LHCN-M2 (cell line): ENCODE results near the gene PLCB2. TPM values are rescaled to one million over a fixed set of nuclear protein-coding genes. Genes with fewer than 3 reads are reported as not detected.

Source experiments
- DNase-seq: peaks from one replicate; pipeline ENCODE4 v3.0.0-alpha.2; 2012; ENCODE audit warnings: low read depth
- total RNA-seq: library from RNA; depleted of rRNA; stranded (reverse); fragments of >200 nt; gene quantifications from 2 replicates; pipeline ENCODE4 v1.2.3, GENCODE V29; 2014

PLCB2 gene
- total RNA-seq, 1 experiment from 2014 or later, result 0.75 TPM

DNA sequence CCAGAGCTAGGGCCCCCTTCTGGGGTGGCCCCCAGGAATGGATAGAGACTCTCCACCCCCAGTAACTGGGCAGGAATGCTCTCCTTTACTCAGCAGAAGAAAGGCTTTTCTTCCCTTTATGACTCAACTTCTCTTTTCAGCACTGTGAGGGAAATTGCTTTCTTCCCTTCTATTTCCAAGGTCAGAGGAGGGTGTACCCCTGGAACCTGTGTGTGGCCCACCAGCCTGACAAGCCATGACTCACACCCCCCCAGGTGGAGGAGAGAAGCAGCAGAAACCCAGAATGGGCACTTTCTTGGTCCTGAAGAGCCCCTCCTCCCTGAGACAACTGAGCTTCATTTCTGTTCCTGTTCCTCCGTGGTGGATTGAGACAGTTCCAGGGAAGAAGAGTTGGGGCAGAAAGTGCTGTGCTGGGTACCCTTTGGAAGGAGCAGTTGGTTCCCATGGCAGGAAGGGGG, 22.2 kb downstream of the PLCB2 start:
- DNase-seq, result no peak

DNA sequence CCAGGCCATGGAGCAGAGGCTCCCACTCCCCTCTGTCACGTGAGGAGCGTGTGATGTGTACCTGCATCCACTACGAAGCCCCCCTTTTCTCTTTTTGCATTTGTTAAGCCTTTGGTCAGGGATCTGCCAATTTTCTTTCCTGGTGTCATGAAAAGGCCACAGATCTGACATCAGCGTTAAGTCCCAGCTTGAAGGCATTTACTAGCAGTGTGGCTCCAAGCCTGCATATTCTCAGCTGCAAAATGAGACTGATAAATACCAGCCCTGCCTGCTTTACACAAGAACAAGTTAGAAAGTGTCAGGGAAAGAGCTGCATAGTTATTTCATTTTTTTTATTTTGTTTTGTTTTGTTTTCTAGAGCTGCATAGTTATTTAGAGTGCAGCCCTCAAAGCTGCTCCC, 22.6 kb downstream of the PLCB2 start:
- DNase-seq, result no peak

DNA sequence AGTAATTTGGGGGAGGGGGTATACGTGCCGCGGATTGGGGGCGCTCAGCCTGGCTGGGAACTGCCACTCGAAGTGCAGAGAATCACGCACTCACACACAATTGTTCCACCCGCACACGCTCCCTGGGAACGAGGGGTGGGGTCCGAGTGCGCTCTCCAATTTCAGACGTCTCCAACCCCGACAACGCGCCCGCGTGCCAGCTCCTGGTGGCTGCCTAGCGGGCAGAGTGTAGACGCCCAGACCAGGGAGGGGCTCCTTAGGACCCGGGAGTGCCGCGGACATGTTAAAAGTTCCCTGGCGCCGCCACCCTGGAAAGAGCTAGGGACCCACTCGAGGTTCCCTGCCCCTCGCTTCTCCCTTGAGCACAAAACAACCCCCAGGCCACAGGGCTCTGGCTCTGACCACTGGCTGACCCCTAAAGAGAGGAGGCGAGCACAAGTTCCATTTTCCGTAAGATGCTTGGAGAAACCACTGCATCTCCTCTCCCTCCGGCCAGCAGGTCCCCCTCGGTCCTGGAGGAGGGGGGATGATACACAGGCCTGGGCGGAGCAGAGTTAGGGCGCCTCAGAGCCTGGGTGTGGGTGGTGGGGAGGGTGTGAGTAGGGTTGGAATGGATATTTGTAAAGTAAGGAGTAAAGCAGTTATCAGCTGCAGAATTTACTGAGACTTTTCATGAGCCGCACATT, 24.0 kb downstream of the PLCB2 start:
- DNase-seq, result no peak

DNA sequence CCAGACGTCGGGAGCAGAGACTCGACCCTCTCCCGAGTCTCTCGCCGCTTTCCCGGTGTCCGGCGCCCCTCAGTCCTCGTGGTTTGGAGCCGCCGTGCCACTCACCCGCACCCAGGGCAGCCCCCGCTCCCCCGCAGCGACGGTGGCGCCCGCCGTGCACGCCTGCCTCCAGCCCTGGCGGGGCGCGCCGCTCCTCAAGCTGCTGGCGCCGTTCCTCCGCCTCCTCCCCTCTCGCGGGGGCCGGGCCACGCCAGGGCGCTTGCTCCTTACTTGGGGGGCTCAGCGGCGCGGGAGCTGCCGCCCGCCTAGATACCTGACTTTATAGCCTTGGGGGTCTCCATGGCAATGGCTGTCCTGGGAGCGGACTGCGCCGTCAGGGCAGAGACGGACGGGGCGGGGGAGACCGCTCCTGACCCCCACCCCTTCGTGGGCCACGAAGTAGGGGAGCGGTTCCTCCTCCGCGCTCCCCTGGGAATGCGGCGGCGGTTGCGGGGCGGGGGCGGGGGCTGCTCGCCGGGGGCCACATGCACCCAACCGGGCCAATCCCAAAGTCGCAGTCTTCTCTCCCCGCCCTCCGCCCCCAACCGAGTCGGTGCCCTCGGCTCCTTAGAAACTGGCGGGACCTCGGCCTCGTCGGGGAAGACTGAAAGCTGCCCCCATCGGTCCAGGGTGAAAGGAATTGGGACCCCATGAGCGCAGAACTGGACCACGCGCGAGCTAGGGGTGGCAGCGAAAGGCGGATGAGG, 24.7 kb downstream of the PLCB2 start, which contains the start of gene ANKRD63:
ANKRD63 (minus strand) TSS at position 196 of the 746 bp plus-strand sequence. CDS start 478 bp downstream, outside the sequence.
- DNase-seq, result no peak

DNA sequence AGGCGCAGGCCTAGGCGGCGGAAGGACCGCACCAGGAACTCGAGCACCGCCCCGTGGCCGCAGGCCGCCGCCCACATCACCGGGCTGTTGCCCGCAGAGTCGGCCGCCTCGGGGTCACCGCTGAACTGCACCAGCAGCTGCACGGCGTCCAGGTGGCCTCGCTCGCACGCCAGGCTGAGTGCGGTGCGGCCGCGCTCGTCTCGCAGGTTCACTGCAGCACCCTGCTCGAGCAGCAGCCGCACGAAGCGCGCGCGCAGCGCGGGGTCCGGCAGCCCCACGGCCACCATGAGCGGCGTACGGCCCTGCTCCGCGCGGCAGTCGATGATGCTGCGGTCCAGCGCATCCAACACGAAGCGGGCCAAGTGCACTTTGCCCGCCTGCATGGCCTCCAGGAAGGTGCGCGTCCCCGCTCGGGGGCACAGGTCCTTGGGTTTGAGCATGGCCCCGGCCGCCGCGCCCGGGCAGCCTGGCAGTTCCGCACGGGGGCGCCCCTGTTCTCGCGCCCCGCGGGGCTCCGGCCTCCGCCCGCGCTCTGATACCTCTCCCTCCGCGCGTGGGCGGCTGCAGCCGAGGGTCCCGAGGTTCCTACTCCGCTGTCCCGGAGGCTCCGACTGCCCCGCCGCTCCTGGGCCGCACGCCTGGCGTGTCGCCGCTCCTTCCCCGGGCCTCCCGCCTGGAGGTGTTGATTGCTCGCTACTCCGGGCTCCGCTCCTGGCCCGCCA, 25.4 kb downstream of the PLCB2 start:
- no peak for DNase-seq

DNA sequence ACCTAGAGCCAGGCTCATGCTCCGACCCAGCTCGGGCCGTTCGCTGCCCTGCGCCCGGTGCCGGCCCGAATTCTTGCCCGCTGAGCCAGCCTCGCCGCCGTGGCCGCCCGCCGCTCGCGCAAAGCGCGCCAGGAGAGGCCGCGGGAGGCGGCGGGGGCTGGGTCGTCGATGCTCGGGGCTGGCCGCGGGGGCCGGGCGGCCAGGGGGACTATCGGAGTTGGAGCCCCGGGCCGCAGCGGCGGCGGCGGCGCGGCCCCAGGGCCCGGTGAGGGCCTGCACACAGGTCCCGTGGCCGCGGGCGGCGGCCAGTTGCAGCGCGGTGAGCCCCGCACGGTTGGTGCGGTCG, 26.0 kb downstream of the PLCB2 start:
- no peak for DNase-seq

DNA sequence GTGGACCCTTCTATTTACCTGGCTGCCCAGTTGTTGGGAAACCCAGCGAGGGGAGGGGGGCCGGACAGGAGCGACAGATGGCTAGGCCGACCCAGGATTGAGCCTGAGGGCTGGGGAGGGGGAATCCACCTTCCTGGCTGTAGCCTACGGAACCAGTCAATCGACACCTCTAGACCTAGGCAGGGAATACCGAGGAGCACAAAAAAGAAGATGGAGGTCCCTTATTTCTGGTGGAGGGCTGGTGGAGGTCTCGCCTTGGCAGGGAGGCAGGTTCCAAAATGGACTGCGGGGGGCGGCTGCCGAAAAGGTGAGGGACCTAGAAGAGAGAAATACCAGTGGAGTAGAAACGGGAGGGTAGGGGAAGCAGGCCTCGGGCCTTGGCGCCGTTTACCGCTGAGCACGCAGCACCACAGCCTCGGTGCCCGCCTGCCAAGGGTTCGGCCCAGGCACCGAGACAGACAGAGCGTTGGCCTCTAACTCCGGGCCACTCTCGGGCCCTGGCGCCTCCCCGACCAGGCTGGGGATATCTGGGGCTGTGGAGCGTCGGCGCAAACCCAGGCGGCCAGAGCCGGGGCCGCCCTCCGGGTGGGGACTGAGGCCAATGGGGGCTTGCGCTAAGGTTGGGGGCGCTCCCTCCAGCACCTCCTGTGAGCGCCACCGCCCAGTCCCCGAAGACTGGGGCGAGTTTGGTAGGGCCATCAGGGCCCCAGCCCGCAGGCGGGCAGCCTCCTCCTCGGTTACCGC, 26.5 kb downstream of the PLCB2 start:
- DNase-seq, result no peak

DNA sequence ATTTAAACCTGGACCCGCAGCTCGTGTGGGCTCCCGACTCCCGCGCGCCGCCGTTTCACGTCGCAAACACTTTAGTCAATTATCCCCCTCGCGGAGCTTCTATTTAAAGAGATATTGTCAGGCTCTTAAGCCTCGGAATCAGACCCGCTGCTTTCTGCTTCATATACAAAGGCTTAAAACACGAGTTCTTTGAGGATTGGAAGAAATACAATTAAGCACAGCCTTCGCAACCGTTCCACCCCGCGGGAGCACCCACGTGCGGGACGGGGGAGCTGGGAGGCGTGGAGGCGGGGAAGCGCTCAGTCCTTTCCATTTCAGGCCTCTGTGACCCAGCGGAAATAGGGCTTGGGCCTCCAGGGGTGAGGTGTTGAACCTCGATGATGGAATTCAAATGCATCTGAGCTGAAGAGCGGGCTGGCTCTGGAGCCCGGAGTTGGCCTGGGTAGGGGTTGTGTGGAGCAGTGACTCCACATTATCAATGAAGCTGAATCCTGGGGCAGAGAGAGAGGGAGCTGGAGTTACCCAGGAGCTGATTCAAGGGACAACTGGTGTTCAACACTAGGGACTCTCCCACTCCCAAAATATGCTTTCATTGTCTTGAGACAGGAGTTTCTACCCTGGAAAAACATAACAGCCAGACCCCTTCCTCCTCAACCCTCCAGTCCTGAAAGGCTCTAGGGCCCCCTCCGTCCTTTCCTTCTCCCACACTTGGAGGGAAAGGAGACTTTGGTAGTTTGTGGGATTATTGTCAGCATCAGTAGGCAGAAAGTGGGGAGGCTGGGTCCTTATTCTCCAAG, 27.3 kb downstream of the PLCB2 start:
- no peak for DNase-seq

DNA sequence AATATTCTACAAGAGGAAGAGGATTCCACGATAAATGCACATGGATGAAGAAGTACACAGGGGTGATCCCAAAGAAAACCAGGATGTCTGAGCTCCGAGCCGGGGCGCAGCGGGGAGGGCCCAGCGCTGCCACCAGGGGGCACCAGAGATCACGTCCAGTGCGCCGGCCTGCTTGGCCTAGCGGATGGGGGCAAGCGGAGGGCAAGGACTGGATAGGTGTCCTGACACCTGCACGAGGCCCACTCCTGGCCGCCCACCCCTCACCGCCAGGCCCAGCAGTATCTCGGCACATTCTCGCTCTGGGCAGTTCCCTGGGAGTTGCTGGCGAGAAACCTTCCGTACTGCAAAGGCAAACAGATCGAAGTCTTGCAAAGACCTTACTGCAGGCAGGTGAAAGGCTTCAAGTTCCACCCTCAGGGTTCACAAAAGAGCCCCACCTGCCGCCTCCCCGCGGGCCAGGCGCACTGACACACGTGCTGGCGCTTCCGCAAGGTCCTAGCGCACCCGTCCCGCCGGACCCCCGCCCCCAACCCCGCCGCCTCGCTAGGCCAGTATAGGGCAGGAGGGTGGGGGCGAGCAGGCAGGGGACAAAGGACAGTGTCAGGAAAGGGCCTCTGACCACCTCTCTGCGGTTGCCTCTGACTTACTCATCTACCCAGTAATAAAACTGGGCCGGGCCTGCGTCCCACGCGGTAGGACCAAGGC, 28.1 kb downstream of the PLCB2 start:
- peak; percentile 28 for DNase-seq

DNA sequence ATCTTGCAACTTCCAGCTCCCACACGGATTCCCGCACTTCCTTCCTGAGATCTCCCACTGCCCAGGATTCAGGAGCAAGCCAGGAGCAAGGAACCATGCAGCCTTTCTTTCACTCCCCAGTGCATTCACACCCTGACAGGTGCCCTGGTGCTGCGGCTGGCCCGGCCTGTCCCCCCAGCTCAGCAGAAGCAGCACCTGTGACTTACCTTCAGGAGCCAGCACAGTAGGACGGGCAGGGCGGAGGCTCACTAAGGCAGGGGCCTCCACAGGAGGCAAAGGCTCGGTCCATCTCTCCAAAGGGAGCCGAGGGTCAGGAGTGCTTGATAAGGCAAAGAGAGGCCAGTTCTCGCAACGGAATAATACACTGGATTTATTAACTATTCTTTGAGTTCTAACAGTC, 29.7 kb downstream of the PLCB2 start:
- DNase-seq, result no peak

DNA sequence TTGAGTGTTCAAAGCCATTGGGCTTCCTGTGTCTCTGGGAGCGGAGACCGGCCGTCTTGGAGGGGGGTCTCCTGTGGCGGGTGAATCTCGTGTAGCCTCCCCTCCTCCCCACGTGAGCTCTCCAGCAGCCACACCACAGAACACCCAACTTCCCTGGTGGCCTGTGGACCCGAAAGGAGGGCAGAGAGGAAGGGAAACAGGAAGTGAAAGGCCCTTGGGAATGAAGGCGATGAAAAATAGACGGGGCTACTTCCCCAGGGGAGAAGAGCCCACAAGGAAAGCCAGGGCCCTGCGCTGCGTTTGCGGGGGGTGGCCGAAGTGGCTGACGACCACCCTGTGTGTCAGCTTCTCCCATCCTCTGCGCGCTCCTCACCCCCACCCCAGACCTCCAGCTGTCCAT, 30.3 kb downstream of the PLCB2 start:
- no peak for DNase-seq

DNA sequence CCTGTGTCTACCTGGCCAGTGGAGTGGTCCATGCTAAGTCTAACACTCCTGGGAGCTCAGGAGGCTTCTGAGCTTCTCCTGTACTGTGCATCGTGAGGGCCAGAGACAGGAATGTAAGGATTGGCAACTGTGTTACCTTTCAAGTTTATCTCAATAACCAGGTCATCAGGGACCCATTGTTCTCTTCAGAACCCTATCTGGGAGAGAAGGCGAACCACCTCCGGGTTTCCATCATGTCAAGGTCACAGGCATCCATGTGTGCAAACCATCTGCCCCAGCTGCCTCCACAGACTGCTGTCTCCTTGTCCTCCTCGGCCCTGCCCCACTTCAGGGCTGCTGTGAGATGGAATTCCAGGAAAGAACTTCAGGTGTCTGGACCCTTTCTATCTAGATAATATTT, 30.8 kb downstream of the PLCB2 start:
- DNase-seq, result no peak

DNA sequence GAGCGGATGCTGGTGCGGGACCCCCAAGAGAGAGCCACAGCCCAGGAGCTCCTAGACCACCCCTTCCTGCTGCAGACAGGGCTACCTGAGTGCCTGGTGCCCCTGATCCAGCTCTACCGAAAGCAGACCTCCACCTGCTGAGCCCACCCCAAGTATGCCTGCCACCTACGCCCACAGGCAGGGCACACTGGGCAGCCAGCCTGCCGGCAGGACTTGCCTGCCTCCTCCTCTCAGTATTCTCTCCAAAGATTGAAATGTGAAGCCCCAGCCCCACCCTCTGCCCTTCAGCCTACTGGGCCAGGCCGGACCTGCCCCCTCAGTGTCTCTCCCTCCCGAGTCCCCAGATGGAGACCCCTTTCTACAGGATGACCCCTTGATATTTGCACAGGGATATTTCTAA, 31.8 kb downstream of the PLCB2 start:
- DNase-seq, result no peak

DNA sequence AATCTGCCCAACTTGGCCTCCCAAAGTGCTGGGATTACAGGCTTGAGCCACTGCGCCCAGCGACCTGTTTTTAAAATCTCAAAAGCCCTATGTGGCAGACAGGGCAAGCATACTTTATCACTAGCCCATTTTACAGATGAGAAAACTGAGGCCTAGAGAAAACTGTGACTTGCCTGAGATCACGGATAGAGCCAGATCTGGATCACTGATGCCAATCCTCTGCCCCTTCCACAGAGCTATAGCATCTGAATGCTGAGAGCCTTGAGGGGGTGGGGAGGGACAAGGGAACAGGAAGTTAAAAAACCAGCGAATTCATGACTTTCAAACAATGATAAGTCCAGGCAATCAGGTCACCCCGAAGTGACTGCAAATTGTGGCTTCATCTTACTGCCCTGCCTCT, 32.2 kb downstream of the PLCB2 start:
- no peak for DNase-seq

DNA sequence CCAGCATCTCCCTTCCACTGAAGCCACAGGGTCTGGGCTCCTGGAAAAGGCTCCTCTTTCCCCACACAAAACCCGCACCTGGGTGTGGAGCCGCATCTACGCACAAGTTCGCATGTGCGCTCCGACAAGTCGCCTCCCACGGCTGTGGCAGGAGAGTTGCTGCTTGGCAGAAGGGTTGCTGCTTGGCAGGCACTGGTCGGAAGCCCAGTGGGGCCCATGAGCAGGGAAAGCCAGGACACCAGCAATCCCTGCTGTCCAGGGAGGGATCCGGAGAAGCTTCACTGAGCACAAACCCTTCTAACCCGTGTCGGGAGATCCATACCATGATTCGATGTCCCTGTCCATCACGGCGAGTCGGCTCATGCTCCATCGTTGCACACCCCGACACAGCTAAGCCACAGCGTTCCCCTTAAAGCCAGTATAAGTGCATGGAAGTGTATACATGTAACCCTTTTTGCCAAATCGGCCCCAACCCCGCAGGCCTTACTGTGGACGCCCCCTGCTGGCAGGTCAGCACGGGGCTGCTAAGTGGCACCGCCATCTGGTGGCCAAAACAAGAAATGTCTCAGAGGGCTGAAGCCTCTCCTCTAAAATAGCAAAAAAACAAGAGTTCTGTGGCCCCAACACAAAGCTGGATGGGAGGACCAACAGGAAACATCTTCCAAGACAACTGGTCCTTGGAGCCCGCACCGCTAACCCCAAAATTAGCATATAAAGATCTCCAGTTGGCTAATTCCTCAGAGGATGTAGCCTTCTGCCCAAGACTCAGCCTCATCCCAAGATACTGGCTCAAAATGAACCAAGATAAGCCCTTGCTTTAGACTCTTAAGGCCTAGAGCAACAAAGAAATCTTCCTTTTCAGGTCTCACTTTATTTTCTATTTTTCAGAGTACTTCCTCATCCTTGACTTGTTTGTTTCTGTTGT, 33.1 kb downstream of the PLCB2 start:
- peak; percentile 67 for DNase-seq

DNA sequence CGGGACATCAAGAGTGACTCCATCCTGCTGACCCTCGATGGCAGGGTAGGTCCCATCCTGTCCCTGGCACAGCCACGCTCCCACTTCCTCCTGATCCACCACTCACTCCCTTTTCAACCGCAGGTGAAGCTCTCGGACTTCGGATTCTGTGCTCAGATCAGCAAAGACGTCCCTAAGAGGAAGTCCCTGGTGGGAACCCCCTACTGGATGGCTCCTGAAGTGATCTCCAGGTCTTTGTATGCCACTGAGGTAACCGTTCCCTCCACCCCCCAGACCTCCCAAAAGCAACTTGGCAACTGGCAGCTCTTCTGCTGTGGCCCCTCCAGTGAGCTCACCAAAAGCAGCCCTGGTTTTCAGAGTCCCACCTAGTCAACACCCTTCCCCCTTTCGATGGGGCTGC, 34.3 kb downstream of the PLCB2 start:
- no peak for DNase-seq

DNA sequence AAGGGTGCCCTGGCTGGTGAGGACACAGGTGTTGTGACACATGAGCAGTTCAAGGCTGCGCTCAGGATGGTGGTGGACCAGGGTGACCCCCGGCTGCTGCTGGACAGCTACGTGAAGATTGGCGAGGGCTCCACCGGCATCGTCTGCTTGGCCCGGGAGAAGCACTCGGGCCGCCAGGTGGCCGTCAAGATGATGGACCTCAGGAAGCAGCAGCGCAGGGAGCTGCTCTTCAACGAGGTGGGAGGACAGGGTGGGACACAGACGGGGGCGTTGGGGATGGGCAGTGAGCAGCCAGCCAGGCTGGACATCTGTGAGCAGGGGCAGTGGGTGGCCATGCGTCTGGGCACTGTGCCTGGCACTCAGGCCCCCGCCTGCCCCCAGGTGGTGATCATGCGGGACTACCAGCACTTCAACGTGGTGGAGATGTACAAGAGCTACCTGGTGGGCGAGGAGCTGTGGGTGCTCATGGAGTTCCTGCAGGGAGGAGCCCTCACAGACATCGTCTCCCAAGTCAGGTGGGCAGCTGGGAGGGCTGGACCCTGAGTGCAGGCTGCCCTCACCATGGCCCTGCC, 35.2 kb downstream of the PLCB2 start:
- no peak for DNase-seq

DNA sequence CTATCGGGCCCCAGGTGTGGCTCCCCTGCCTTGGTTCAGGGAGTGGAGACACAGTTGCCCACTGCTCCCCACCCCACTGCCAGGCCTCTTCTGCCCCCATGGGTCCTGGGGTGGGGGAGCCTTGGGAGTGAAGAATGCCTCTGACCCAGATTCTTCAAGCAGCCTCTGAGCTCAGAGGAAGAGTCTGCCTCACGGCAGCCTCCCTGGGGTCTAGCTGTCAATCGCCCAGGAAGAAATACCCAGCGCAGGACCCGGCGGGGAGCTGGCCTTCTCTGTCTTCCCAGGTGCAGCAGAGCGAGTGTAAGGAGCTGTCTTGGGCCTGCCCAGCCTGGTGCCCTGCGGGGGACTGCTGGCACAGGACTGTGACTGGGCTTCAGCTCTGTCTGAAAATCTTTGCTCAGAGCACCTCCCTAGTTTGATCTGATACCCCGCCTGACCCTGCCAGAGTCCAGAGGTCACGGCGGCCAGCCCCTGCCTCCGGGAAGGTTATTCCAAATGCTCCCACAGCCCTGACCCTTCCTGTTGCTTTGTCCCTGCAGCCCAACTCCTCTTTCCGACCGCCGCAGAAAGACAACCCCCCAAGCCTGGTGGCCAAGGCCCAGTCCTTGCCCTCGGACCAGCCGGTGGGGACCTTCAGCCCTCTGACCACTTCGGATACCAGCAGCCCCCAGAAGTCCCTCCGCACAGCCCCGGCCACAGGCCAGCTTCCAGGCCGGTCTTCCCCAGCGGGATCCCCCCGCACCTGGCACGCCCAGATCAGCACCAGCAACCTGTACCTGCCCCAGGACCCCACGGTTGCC, 35.9 kb downstream of the PLCB2 start:
- no peak for DNase-seq
